NCI-H146 (cell line): ENCODE data around the gene TMEM214.

ENCODE experiments used
- DNase-seq: peaks from one replicate; lab custom pipeline; 2025; lab: John Stamatoyannopoulos, UW

TMEM214 gene

DNA sequence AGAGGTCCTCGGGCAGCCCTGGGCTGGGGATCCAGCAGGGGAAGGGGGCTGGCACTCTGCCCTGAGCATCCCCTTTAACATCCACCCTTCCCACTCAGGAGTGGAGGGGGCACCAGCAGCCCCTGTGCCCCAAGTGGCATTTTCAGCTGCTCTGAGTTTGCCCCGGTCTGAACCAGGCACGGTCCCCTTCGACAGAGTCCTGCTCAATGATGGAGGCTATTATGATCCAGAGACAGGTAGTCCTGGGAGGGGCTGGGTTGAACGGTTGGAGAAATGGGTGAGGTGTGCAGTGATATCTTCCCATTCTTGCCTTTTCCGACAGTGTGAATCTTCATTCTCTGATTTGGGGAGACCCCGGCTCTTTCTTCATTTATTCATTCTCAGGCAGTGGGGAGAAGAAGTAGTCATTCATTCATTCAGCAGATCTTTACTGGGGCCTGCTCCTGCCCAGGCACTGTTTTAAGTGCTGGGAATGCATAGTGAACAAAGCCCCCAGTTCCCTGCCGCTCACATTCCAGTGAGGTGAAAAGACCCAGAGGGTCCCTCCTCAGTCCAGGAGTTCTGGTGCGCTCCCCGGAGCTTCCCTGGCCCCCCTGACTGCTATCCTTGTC lies 52.4 kb downstream of the TMEM214 start:
- no peak for DNase-seq

GRCh38 chr2:27085673-27086089 lies 52.9 kb downstream of the TMEM214 start:
- DNase-seq, result peak; percentile 49

DNA sequence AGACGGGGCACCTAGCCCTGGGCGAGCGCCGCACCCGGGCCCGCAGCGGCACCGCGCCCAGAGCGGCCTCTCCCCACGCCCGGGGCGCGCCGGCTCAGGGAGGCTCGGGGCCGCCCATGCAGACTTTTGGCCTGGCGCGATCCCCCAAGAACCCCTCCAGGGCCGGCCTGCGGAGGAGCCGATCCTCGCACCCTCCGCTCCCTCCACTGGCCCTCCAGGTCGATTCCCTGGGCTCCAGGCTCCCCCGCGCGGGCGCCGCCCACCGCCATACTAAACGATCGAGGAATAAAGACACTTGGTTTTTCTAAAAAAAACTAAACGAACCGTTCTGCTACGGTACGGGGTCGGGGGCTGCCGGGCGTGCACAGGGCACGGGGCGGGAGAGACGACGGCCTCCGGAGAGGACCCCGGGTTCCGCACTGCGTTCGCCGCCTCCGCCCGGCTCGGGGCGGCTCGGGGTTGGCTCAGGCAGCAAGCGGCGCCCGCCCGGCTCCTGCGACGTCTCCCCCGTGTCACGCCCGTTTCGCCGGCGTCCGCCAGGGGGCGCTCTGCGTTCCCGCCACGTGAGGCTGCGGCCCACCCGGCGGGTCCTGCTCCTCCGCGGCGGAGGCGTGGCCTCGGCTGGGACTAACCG lies 53.4 kb downstream of the TMEM214 start:
- DNase-seq, result peak; percentile 92

- DNase-seq, result peak; percentile 84
Measured at GRCh38 chr2:27086724-27087593, 54.2 kb downstream of the TMEM214 start, which contains the start of gene KHK. KHK (plus strand) TSS chr2:27086772; CDS start chr2:27087260, 488 bp downstream.

DNA sequence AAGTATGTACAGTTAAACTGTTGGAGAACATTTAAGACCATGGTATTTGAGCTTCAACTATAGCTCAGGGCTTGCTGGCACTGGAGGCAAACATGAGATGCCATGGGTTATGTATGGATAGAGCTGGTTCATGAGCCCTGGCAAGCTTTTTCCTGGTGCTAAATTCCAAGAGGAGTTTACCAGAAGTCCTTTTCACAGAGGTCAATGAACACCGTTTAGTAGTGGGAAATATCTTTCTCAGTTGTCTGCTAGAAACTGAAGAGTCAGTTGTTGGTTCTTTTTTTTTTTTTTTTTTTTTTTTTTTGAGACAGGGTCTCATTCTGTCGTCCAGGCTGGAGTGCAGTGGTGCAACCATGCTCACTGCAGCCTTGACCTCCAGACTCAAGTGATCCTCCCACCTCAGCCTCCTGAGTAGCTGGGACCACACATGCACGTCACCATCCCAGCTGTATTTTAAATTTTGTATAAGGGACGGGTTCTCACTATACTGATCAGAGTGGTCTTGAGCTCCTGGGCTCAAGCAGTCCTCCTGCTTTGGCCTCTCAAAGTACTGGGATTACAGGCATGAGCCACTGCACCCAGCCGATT lies 55.2 kb downstream of the TMEM214 start:
- DNase-seq, result no peak

DNA sequence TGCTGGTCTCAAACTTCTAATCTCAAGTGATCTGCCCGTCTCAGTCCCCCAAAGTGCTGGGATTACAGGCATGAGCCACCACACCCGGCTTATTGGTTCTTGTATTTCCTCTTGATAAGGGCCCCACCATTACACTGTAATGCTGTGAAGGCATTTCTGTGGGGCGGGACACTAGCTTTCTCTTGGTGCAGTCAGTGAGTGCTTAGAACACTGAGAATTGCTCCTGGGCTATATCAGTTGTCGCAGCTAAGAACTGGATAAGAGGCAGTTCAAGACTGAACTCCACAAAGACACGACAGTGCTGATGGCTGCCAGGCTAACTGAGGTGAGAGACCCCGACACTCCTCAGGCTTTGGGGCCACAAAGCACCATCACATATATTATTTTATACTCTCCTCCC lies 55.9 kb downstream of the TMEM214 start:
- no peak for DNase-seq

GRCh38 chr2:27089111-27089954 lies 56.6 kb downstream of the TMEM214 start:
- no peak for DNase-seq
